Calu3 (cell line): Measurements from ENCODE around the gene PGC. TPM values are rescaled to one million over a fixed set of nuclear protein-coding genes. Genes with fewer than 3 reads are reported as not detected.

Source experiments
- BruUV-seq: library from RNA; stranded (reverse); fragments of 400-500 nt; replicated peaks from 2 replicates; lab custom pipeline; 2021; lab: Mats Ljungman, UMichigan
- CTCF ChIA-PET: fragments of 300-600 bp; sonication (Branson Sonifier 250); formaldehyde crosslinking; loops from one replicate; lab custom pipeline; 2022; ENCODE audit warnings: antibody characterized with exemption; lab: Charles Lee
- DNase-seq: peaks from one replicate; pipeline ENCODE4 v3.0.0; 2022
- H3K27ac Mint-ChIP-seq: one replicate; pipeline ENCODE4 v1.8.0; 2022; ENCODE audit warnings: mixed read lengths; ENCODE audit not compliant: unreplicated experiment
- H3K27me3 Mint-ChIP-seq: one replicate; pipeline ENCODE4 v1.8.0; 2022; ENCODE audit warnings: mixed read lengths; ENCODE audit not compliant: unreplicated experiment
- H3K36me3 Mint-ChIP-seq: one replicate; pipeline ENCODE4 v1.8.0; 2022; ENCODE audit warnings: mild to moderate bottlenecking, moderate library complexity, mixed read lengths; ENCODE audit not compliant: insufficient read depth, unreplicated experiment
- H3K4me1 Mint-ChIP-seq: one replicate; pipeline ENCODE4 v1.8.0; 2022; ENCODE audit warnings: mild to moderate bottlenecking, low read depth, mixed read lengths; ENCODE audit not compliant: unreplicated experiment
- H3K4me3 Mint-ChIP-seq: one replicate; pipeline ENCODE4 v1.8.0; 2022; ENCODE audit warnings: mild to moderate bottlenecking, low read depth, moderate library complexity, mixed read lengths; ENCODE audit not compliant: unreplicated experiment
- H3K9me3 Mint-ChIP-seq: one replicate; pipeline ENCODE4 v1.8.0; 2022; ENCODE audit warnings: low read depth, mixed read lengths; ENCODE audit not compliant: unreplicated experiment
- CTCF ChIP-seq: fragments of 200-600 bp; IDR thresholded peaks from one replicate; pipeline ENCODE4 v1.8.0; 2022; ENCODE audit warnings: antibody characterized with exemption; ENCODE audit not compliant: unreplicated experiment
- intact Hi-C: fragments of 100-400 bp; cut with micrococcal nuclease; formaldehyde crosslinking; loops from one replicate; pipeline ENCODE4 v1.10.0; 2022; ENCODE audit not compliant: unreplicated experiment
- total RNA-seq: library from RNA; stranded (reverse); gene quantifications from 2 replicates; pipeline ENCODE4 v1.2.3, GENCODE V29; 2022

The PGC gene
- total RNA-seq, 1 experiment from 2014 or later: not detected

DNA sequence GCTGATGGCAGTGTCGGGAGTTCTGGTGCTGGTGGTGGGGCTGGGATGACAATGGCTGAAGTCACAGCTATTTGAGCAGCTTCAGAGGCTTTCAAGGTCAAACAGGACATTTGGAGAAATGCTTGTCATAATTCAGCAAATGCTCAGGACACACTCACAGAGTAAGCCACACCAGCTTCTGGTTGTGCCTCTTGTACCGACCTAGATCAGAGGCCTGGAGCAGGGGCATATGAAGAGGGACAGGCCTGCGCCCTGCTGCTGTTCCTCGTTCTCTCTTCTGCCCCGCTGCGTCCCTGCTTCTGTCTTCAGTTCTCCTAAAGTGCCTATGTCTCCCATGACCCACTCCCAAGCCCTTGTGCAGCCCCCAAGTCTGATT, 893 bp upstream of the PGC start:
- no TSS peak for BruUV-seq
- peaks cover 20% of the 10 kb centered on the region for H3K4me1 Mint-ChIP-seq
- no peak for DNase-seq
- no peaks in the 10 kb centered on the region for H3K36me3 Mint-ChIP-seq
- H3K27ac Mint-ChIP-seq: no peak overlapping the region
- CTCF ChIA-PET: interaction anchor here (1.1 to 1.2 kb wide), 2 partner anchors 11 to 17 kb away, joined by 4 to 7 read pairs; no protein-coding TSS in a partner anchor
- H3K4me3 Mint-ChIP-seq: no peak overlapping the region
- no peak for TF ChIP-seq CTCF
- intact Hi-C loops: no loop called here
- no peaks in the 10 kb centered on the region for H3K9me3 Mint-ChIP-seq
- no peaks in the 10 kb centered on the region for H3K27me3 Mint-ChIP-seq

GRCh38 chr6:41746107-41746506, 1.1 kb downstream of the PGC start:
- H3K27me3 Mint-ChIP-seq: no peaks in the 10 kb centered on the region
- no peak overlapping the region for H3K4me3 Mint-ChIP-seq
- intact Hi-C loops: no loop called here
- DNase-seq: no peak
- H3K27ac Mint-ChIP-seq: no peak overlapping the region
- no TSS peak for BruUV-seq
- H3K9me3 Mint-ChIP-seq: no peaks in the 10 kb centered on the region
- CTCF ChIA-PET: interaction anchor here (0.7 kb wide), 1 partner anchor 132 kb away, joined by 3 read pairs; no protein-coding TSS in a partner anchor
- peaks cover 6% of the 10 kb centered on the region for H3K36me3 Mint-ChIP-seq
- no peak for TF ChIP-seq CTCF
- peaks cover 31% of the 10 kb centered on the region for H3K4me1 Mint-ChIP-seq

DNA sequence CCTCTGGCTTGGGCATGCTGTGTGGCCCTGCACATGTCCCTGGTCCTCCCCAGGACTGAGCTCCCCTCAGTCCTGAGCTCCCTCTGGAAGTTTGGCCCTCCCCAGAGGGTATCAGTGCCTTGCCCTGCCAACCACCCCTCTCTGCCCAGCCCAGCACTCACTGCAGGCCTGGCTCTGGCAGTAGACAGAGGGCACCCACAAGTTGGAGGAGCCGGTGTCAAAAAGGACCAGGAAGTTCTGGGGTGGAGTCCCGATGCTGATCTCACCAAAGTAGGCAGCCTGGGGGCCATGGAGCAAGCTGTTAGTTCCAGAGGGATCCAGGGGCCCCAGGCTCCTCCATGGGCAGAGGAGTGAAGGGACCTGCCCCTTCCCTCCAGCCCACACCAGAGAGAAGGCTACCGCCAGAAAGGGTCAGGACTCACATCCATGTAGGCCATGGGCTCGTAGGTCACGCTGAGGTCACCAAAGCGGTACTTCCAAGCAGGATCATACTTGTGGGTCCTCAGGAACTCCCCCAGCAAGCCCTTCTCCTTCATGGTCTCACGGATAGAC, 2.9 kb downstream of the PGC start:
- BruUV-seq: no TSS peak
- DNase-seq: no peak
- intact Hi-C loops: no loop called here
- TF ChIP-seq CTCF: no peak
- H3K9me3 Mint-ChIP-seq: no peaks in the 10 kb centered on the region
- CTCF ChIA-PET: interaction anchor here (0.7 kb wide), 2 partner anchors 13 to 312 kb away, joined by 3 read pairs; no protein-coding TSS in a partner anchor
- H3K36me3 Mint-ChIP-seq: peaks cover 6% of the 10 kb centered on the region
- H3K27me3 Mint-ChIP-seq: no peaks in the 10 kb centered on the region
- no peak overlapping the region for H3K27ac Mint-ChIP-seq
- no peak overlapping the region for H3K4me3 Mint-ChIP-seq
- H3K4me1 Mint-ChIP-seq: peaks cover 31% of the 10 kb centered on the region

DNA sequence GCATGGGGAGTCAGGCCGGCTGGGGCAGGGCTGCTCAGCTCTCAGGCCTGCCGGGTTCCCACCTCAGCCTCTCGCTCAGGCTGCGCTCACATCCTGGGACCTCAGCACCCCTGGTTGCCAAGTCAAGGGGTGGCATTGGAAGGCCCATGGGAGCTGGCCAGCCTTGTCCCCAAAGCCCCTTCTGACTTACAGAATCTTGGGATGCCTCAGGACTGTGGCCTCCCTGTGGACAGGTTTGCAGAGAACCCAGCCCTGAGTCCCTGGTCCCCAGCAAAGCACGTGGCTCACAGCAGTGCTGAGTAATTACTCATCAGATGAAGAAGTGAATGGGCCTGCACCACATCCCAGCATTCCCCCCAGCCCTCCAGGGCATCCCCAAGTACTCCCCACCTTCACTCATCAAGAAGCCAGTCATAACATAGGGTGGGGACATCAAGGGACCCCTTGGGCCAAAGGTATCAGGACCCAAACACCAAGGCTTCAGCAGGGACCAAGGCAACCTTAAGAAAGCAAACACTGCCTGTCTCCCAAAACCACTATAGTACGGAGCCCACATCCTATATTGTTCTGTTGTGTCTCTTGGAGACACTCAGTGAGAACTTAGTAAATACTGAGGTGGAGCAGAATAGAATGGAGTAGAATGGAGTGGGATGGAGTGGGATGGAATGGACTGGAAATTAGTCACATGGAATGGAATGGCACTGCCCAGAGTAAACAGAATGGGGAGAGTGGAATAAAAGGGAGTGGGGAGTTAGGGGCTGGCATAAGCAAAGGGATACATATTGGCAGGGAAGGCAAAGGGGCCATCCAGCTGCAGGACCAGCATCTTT, 3.6 kb downstream of the PGC start:
- Mint-ChIP-seq H3K36me3 (peaks cover 6% of the 10 kb centered on the region), H3K9me3 (no peaks in the 10 kb centered on the region), H3K4me3 (no peak overlapping the region), H3K27me3 (no peaks in the 10 kb centered on the region), H3K4me1 (peaks cover 31% of the 10 kb centered on the region), H3K27ac (no peak overlapping the region)
- intact Hi-C loops: no loop called here
- DNase-seq: no peak
- BruUV-seq: no TSS peak
- no peak for TF ChIP-seq CTCF
- CTCF ChIA-PET: no interaction called here
